ENCODE data around the gene TULP4.

GRCh38 chr6:158402184-158402583 lies 89.9 kb downstream of the TULP4 start:
- TF ChIP-seq, protein P1, sequence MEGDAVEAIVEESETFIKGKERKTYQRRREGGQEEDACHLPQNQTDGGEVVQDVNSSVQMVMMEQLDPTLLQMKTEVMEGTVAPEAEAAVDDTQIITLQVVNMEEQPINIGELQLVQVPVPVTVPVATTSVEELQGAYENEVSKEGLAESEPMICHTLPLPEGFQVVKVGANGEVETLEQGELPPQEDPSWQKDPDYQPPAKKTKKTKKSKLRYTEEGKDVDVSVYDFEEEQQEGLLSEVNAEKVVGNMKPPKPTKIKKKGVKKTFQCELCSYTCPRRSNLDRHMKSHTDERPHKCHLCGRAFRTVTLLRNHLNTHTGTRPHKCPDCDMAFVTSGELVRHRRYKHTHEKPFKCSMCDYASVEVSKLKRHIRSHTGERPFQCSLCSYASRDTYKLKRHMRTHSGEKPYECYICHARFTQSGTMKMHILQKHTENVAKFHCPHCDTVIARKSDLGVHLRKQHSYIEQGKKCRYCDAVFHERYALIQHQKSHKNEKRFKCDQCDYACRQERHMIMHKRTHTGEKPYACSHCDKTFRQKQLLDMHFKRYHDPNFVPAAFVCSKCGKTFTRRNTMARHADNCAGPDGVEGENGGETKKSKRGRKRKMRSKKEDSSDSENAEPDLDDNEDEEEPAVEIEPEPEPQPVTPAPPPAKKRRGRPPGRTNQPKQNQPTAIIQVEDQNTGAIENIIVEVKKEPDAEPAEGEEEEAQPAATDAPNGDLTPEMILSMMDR (IDR thresholded peaks at IDR 0.05): no peak
- TF ChIP-seq POLR2AphosphoS5 (IDR thresholded peaks at IDR 0.05): no peak
- no peak for TF ChIP-seq POLR2A (IDR thresholded peaks at IDR 0.05)
- no peak for TF ChIP-seq EP300 (IDR thresholded peaks at IDR 0.05)

All from sigmoid colon (tissue), 4 donors.